SK-N-MC (cell line): ENCODE results near the gene COL5A3.

ENCODE experiments used
- EZH2 ChIP-seq: fragments of 200-600 bp; sonication (generic); IDR thresholded peaks from one replicate; pipeline ENCODE4 v1.6.1; 2017; ENCODE audit warnings: antibody characterized with exemption
- FOXP2 ChIP-seq: optimal IDR thresholded peaks from 2 replicates; pipeline ENCODE3; 2011; ENCODE audit warnings: mild to moderate bottlenecking, moderate library complexity; ENCODE audit not compliant: insufficient read depth; ENCODE audit errors: extremely low read length, control extremely low read depth
- POLR2AphosphoS5 ChIP-seq: IDR thresholded peaks from 2 replicates; pipeline ENCODE4 v1.6.1; 2012; ENCODE audit warnings: mild to moderate bottlenecking, low read depth, low read length, borderline replicate concordance

- no peak for TF ChIP-seq EZH2
- no peak for TF ChIP-seq POLR2AphosphoS5
- TF ChIP-seq FOXP2, result no peak
Measured at GRCh38 chr19:9981406-9982260, 28.7 kb downstream of the COL5A3 start.
